Fibroblast of lung (primary cell): ENCODE data around the gene SSPN. TPM values are rescaled to one million over a fixed set of nuclear protein-coding genes. Genes with fewer than 3 reads are reported as not detected.
A peak's percentile ranks its signal among the peaks of the same experiment; 100 is the strongest.

Experiments used
- DNase-seq, 2 donors: peaks; one replicate each; pipeline versions ENCODE4 v3.0.0 to v3.0.0-alpha.2; 2010; ENCODE audit warnings: low read depth in 2 of 2
- H2AFZ ChIP-seq: 2 replicates; pipeline ENCODE4 v1.5.1; 2012; ENCODE audit warnings: low read length, control low read depth, inconsistent platforms
- H3K27ac ChIP-seq: 2 replicates; pipeline ENCODE4 v1.5.1; 2011; ENCODE audit warnings: low read length, control low read depth; ENCODE audit not compliant: insufficient read depth
- H3K27me3 ChIP-seq: 2 replicates; pipeline ENCODE4 v1.5.1; 2011; ENCODE audit warnings: mild to moderate bottlenecking, low read length; ENCODE audit not compliant: control insufficient read depth, insufficient read depth
- H3K36me3 ChIP-seq: 2 replicates; pipeline ENCODE4 v1.5.1; 2011; ENCODE audit warnings: low read length; ENCODE audit not compliant: control insufficient read depth, insufficient read depth
- H3K4me1 ChIP-seq: 2 replicates; pipeline ENCODE4 v1.5.1; 2011; ENCODE audit warnings: low read length; ENCODE audit not compliant: control insufficient read depth, insufficient read depth; ENCODE audit errors: extremely low read depth
- H3K4me2 ChIP-seq: 2 replicates; pipeline ENCODE4 v1.5.1; 2011; ENCODE audit warnings: low read length, control low read depth; ENCODE audit not compliant: insufficient read depth; ENCODE audit errors: extremely low read depth
- H3K4me3 ChIP-seq, 4 experiments: fragments of 200-600 bp in 1 of 4; sonication (generic) in 1 of 4; replicated peaks in 1 of 4; 2 replicates each; pipeline ENCODE4 v1.5.1; 2011 to 2016; ENCODE audit warnings: low read length in 4 of 4, low read depth in 3 of 4, mild to moderate bottlenecking in 3 of 4, control low read depth in 2 of 4, inconsistent platforms in 1 of 4, mixed read lengths in 1 of 4; ENCODE audit not compliant: insufficient read depth in 1 of 4; ENCODE audit errors: control extremely low read depth in 1 of 4
- H3K79me2 ChIP-seq: 2 replicates; pipeline ENCODE4 v1.5.1; 2012; ENCODE audit warnings: mild to moderate bottlenecking, low read length, inconsistent platforms; ENCODE audit not compliant: control insufficient read depth, insufficient read depth
- H3K9ac ChIP-seq: 2 replicates; pipeline ENCODE4 v1.5.1; 2011; ENCODE audit warnings: mild to moderate bottlenecking, low read length, control low read depth; ENCODE audit not compliant: insufficient read depth
- H3K9me3 ChIP-seq: 2 replicates; pipeline ENCODE4 v1.5.1; 2012; ENCODE audit warnings: low read depth, low read length; ENCODE audit not compliant: control insufficient read depth, insufficient read depth
- H4K20me1 ChIP-seq: 2 replicates; pipeline ENCODE4 v1.5.1; 2011; ENCODE audit warnings: low read length; ENCODE audit not compliant: control insufficient read depth, insufficient read depth; ENCODE audit errors: extremely low read depth
- EZH2 ChIP-seq: IDR thresholded peaks from 2 replicates; pipeline ENCODE4 v1.5.1; 2012; ENCODE audit warnings: low read length, control low read depth, mild to moderate bottlenecking; ENCODE audit errors: missing control alignments
- polyA plus RNA-seq, 2 donors: library from polyadenylated mRNA; depleted of rRNA in 1 of 2; stranded (reverse) in 1 of 2; unstranded in 1 of 2; fragments of >200 nt; gene quantifications; 2 replicates each; pipeline ENCODE4 v1.2.1, GENCODE V29; 2011 to 2012; ENCODE audit warnings: missing spikeins in 1 of 2
- total RNA-seq: library from RNA; depleted of rRNA; stranded (reverse); fragments of >200 nt; gene quantifications from 2 replicates; pipeline ENCODE4 v1.2.1, GENCODE V29; 2014
- TF ChIP-seq, protein P1 (sequence below), 2 donors: IDR thresholded peaks in 1 of 2; conservative IDR thresholded peaks in 1 of 2; 1 replicate in 1 of 2; 2 replicates in 1 of 2; pipeline ENCODE4 v1.5.1; 2011 to 2012; ENCODE audit warnings: low read length in 2 of 2, control low read depth in 1 of 2, inconsistent platforms in 1 of 2, low read depth in 1 of 2, mild to moderate bottlenecking in 1 of 2

The SSPN gene
- total and polyA plus RNA-seq, 2 donors (not counting 1 experiment from before 2014, with no cell fraction given), result 18.3 to 18.5 TPM

DNA sequence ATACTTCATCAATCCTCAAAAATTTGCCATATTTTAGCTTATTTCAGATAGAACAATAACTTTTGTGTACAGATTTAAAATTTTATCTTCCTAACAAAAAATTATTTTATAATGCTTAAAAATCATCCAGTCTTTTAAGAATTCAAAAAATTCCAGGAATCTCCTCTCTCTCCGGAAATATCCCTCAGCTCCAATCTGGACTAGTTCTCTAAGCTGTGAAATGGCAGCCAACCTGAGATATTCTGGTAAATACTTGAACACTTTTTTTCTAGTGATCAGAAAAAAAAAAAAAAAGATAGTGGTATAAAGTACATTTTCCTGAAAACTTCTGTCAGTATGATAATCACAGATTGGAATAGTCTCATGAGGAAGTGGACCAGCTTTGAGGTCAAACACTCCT, 57.6 kb downstream of the SSPN start:
- no peaks in the 10 kb centered on the region for H3K27me3 ChIP-seq
- no peak overlapping the region for H3K9ac ChIP-seq
- no peaks in the 10 kb centered on the region for H3K9me3 ChIP-seq
- no peak overlapping the region for H3K27ac ChIP-seq
- no peak for TF ChIP-seq EZH2
- TF ChIP-seq, protein P1, sequence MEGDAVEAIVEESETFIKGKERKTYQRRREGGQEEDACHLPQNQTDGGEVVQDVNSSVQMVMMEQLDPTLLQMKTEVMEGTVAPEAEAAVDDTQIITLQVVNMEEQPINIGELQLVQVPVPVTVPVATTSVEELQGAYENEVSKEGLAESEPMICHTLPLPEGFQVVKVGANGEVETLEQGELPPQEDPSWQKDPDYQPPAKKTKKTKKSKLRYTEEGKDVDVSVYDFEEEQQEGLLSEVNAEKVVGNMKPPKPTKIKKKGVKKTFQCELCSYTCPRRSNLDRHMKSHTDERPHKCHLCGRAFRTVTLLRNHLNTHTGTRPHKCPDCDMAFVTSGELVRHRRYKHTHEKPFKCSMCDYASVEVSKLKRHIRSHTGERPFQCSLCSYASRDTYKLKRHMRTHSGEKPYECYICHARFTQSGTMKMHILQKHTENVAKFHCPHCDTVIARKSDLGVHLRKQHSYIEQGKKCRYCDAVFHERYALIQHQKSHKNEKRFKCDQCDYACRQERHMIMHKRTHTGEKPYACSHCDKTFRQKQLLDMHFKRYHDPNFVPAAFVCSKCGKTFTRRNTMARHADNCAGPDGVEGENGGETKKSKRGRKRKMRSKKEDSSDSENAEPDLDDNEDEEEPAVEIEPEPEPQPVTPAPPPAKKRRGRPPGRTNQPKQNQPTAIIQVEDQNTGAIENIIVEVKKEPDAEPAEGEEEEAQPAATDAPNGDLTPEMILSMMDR (conservative IDR thresholded peaks at IDR 0.05 in 1 of 2, IDR thresholded peaks at IDR 0.05 in 1 of 2; ENCODE audit: low read depth in 1 of 2, low read length in 2 of 2), result no peak
- no peak overlapping the region for H2AFZ ChIP-seq
- no peaks in the 10 kb centered on the region for H3K36me3 ChIP-seq
- no peaks in the 10 kb centered on the region for H4K20me1 ChIP-seq
- H3K4me3 ChIP-seq, result no peak overlapping the region
- DNase-seq, result peak in 1 of 2 donors; percentile 50
- H3K79me2 ChIP-seq, result no peaks in the 10 kb centered on the region
- no peaks in the 10 kb centered on the region for H3K4me1 ChIP-seq
- H3K4me2 ChIP-seq, result no peak overlapping the region

DNA sequence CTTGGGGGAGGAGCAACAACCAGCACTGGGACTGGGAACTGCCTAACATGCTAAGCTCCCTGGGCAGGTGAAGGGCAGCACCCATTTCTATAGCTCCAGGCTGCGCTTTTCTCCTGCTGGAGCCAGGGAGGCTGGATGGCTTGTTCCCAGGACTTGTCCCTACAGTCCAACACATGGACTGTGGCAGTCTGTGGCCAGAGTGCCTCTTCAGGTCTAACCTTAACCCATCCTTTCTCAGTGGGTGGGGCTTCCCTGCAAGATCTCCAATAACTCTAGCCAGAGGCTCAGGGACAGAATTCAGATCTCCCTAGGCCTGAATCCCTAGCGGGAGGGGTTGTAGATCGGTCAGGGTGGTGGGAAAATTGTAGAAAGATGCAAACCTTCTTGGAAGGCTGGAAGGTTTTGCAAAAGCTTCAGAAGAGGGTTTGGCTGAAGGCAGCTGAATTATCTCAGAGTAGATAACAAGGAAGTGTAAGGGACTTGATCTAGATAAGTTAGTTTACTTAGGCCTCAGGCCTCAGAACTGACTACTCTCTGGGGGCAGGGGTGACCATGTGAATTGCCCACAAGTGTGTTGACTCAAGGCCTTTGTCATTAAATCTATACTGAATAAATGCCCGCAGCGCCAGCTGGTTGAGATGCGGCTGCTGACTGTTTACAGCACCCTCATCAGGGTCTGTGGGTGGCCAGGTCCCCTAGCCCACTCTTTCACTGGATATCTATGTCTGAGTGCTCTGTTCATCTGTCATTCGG, 60.7 kb downstream of the SSPN start:
- Histone ChIP-seq H3K4me1 (no peaks in the 10 kb centered on the region), H3K9me3 (no peaks in the 10 kb centered on the region), H3K79me2 (no peaks in the 10 kb centered on the region), H4K20me1 (no peaks in the 10 kb centered on the region), H2AFZ (no peak overlapping the region), H3K4me3 (no peak overlapping the region), H3K27me3 (no peaks in the 10 kb centered on the region), H3K9ac (no peak overlapping the region), H3K4me2 (no peak overlapping the region), H3K36me3 (no peaks in the 10 kb centered on the region), H3K27ac (no peak overlapping the region)
- TF ChIP-seq, protein P1 (conservative IDR thresholded peaks at IDR 0.05 in 1 of 2, IDR thresholded peaks at IDR 0.05 in 1 of 2; ENCODE audit: low read depth in 1 of 2, low read length in 2 of 2), result no peak
- TF ChIP-seq EZH2, result no peak
- peak in 1 of 2 donors; percentile 77 for DNase-seq

DNA sequence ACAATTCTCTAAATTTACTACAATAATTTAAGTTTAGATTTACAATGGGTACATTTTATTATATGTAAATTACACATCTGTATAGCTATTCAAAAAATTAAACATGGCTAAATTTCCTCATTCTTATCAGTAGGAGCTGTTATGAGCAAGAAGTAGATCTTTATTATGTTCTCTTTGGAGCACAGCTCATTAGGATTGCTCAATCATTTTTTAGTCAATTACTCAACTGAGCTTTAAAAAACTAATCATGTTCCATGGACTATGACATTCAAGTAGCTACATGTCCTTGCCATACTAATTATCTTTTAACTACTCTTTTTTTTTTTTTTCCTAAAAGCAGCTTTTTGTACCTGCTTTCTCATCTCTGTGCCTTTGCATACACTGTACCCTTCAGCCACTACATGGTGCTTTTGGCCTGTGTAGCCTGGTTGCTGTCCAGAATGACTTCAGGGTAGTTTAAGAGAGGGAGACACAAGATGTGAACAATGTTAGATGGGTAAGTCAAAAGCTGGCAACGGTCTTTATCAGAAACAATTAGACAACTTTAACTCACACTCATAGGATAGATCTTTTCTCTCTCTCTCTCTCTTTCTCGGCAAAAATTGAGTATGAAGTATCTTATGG, 69.0 kb downstream of the SSPN start:
- Histone ChIP-seq H3K9me3 (no peaks in the 10 kb centered on the region), H3K9ac (no peak overlapping the region), H3K4me2 (no peak overlapping the region), H3K36me3 (no peaks in the 10 kb centered on the region), H3K79me2 (no peaks in the 10 kb centered on the region), H3K4me3 (no peak overlapping the region), H3K27me3 (no peaks in the 10 kb centered on the region), H4K20me1 (no peaks in the 10 kb centered on the region), H2AFZ (no peak overlapping the region), H3K27ac (no peak overlapping the region), H3K4me1 (no peaks in the 10 kb centered on the region)
- TF ChIP-seq EZH2, result no peak
- TF ChIP-seq, protein P1 (conservative IDR thresholded peaks at IDR 0.05 in 1 of 2, IDR thresholded peaks at IDR 0.05 in 1 of 2; ENCODE audit: low read depth in 1 of 2, low read length in 2 of 2), result peak in 1 of 2 donors; percentile 25
- DNase-seq, result peak in 1 of 2 donors; percentile 37
